ENCODE measurements around the gene NPPC. TPM values are rescaled to one million over a fixed set of nuclear protein-coding genes. Genes with fewer than 3 reads are reported as not detected.

NPPC gene
- total RNA-seq, 1 donor from 2014 or later: not detected

GRCh38 chr2:231928901-231929725 is 2.9 kb upstream of the NPPC start:
- Mint-ChIP-seq H3K27me3 (peaks cover 62% of the 10 kb centered on the region), H3K27ac (no peak overlapping the region), H3K4me1 (ENCODE audit: low read depth) (peaks cover 6% of the 10 kb centered on the region), H3K36me3 (ENCODE audit: insufficient read depth) (no peaks in the 10 kb centered on the region), H3K9me3 (ENCODE audit: low read depth) (no peaks in the 10 kb centered on the region), H3K4me3 (ENCODE audit: low read depth) (no peak overlapping the region)
- no peak for TF ChIP-seq CTCF (IDR thresholded peaks at IDR 0.05; ENCODE audit: unreplicated experiment)
- no peak for DNase-seq (ENCODE audit: low spot score, unreplicated experiment)

- H3K27ac Mint-ChIP-seq: no peak overlapping the region
Observed at GRCh38 chr2:231928481-231928880, 2.3 kb upstream of the NPPC start.

GRCh38 chr2:231927566-231927890 is 1.3 kb upstream of the NPPC start:
- H3K9me3 Mint-ChIP-seq (ENCODE audit: low read depth): no peaks in the 10 kb centered on the region
- H3K27ac Mint-ChIP-seq: peak overlapping the region; percentile 1
- DNase-seq (ENCODE audit: low spot score, unreplicated experiment): no peak
- TF ChIP-seq CTCF (IDR thresholded peaks at IDR 0.05; ENCODE audit: unreplicated experiment): no peak
- peaks cover 6% of the 10 kb centered on the region for H3K4me1 Mint-ChIP-seq (ENCODE audit: low read depth)
- peaks cover 73% of the 10 kb centered on the region for H3K27me3 Mint-ChIP-seq
- peak overlapping the region; percentile 38 for H3K4me3 Mint-ChIP-seq (ENCODE audit: low read depth)
- no peaks in the 10 kb centered on the region for H3K36me3 Mint-ChIP-seq (ENCODE audit: insufficient read depth)

More at GRCh38 chr2:231928481-231928880, 2.3 kb upstream of the NPPC start:
- DNase-seq (ENCODE audit: low spot score, unreplicated experiment): no peak
- H3K4me3 Mint-ChIP-seq (ENCODE audit: low read depth): no peak overlapping the region
- TF ChIP-seq CTCF (IDR thresholded peaks at IDR 0.05; ENCODE audit: unreplicated experiment): peak; percentile 36
- peaks cover 68% of the 10 kb centered on the region for H3K27me3 Mint-ChIP-seq
- no peaks in the 10 kb centered on the region for H3K9me3 Mint-ChIP-seq (ENCODE audit: low read depth)
- peaks cover 6% of the 10 kb centered on the region for H3K4me1 Mint-ChIP-seq (ENCODE audit: low read depth)
- H3K36me3 Mint-ChIP-seq (ENCODE audit: insufficient read depth): no peaks in the 10 kb centered on the region

- H3K4me3 Mint-ChIP-seq (ENCODE audit: low read depth): peak overlapping the region; percentile 73
- H3K4me1 Mint-ChIP-seq (ENCODE audit: low read depth): peaks cover 6% of the 10 kb centered on the region
- TF ChIP-seq CTCF (IDR thresholded peaks at IDR 0.05; ENCODE audit: unreplicated experiment): no peak
- DNase-seq (ENCODE audit: low spot score, unreplicated experiment): no peak
- H3K27me3 Mint-ChIP-seq: peaks cover 74% of the 10 kb centered on the region
- no peaks in the 10 kb centered on the region for H3K9me3 Mint-ChIP-seq (ENCODE audit: low read depth)
- H3K27ac Mint-ChIP-seq: peak overlapping the region; percentile 1
- no peaks in the 10 kb centered on the region for H3K36me3 Mint-ChIP-seq (ENCODE audit: insufficient read depth)
Observed at GRCh38 chr2:231926761-231927565, 767 bp upstream of the NPPC start.

- Mint-ChIP-seq H3K36me3 (ENCODE audit: insufficient read depth) (no peaks in the 10 kb centered on the region), H3K27me3 (peaks cover 62% of the 10 kb centered on the region), H3K4me3 (ENCODE audit: low read depth) (peak overlapping the region; percentile 58), H3K4me1 (ENCODE audit: low read depth) (peaks cover 6% of the 10 kb centered on the region), H3K9me3 (ENCODE audit: low read depth) (no peaks in the 10 kb centered on the region), H3K27ac (no peak overlapping the region)
- peak; percentile 98 for TF ChIP-seq CTCF (IDR thresholded peaks at IDR 0.05; ENCODE audit: unreplicated experiment)
- DNase-seq (ENCODE audit: low spot score, unreplicated experiment): peak; percentile 83
Observed at GRCh38 chr2:231925303-231926179, 655 bp downstream of the NPPC start.
